Muscle of leg (tissue), 11 donors: ENCODE measurements around the gene WNT3A. TPM values are rescaled to one million over a fixed set of nuclear protein-coding genes. Genes with fewer than 3 reads are reported as not detected.

Experiments used
- DNase-seq: peaks from one replicate; pipeline ENCODE4 v3.0.0; 2013
- H3K27ac ChIP-seq: one replicate; pipeline ENCODE4 v1.5.1; 2013; ENCODE audit warnings: mild to moderate bottlenecking, low read length, control low read depth
- H3K27me3 ChIP-seq: one replicate; pipeline ENCODE4 v1.6.1; 2013; ENCODE audit warnings: low read length; ENCODE audit not compliant: control insufficient read depth, insufficient read depth
- H3K36me3 ChIP-seq: one replicate; pipeline ENCODE4 v1.6.1; 2013; ENCODE audit warnings: low read length; ENCODE audit not compliant: control insufficient read depth, insufficient read depth
- H3K4me1 ChIP-seq: one replicate; pipeline ENCODE4 v1.6.1; 2013; ENCODE audit warnings: low read length; ENCODE audit not compliant: control insufficient read depth, insufficient read depth
- H3K4me3 ChIP-seq: one replicate; pipeline ENCODE4 v1.5.1; 2013; ENCODE audit warnings: low read length, control low read depth
- H3K9me3 ChIP-seq: replicated peaks from 2 replicates; pipeline ENCODE4 v1.6.1; 2013; ENCODE audit warnings: low read depth, low read length; ENCODE audit not compliant: control insufficient read depth
- WGBS: methylation state at CpG from one replicate; pipeline ENCODE4 v1.1.5; 2013; ENCODE audit warnings: missing lambda C conversion rate; ENCODE audit not compliant: insufficient coverage; 5-methylcytosine and 5-hydroxymethylcytosine counted together
- polyA plus RNA-seq, 8 donors: library from polyadenylated mRNA; unstranded; fragments of 120-200 nt; gene quantifications; one replicate each; pipeline versions ENCODE4 v1.2.1 to v1.2.3, GENCODE V29; 2013; ENCODE audit warnings: inconsistent platforms in 1 of 8, low replicate concordance in 1 of 8; ENCODE audit not compliant: insufficient read length in 8 of 8, insufficient read depth in 1 of 8
- total RNA-seq: library from RNA; stranded (reverse); fragments of 120-200 nt; gene quantifications from one replicate; pipeline ENCODE4 v1.2.4, GENCODE V29; 2013

WNT3A gene
- total and polyA plus RNA-seq, 9 donors, result 0.54 TPM; not detected in 8

DNA sequence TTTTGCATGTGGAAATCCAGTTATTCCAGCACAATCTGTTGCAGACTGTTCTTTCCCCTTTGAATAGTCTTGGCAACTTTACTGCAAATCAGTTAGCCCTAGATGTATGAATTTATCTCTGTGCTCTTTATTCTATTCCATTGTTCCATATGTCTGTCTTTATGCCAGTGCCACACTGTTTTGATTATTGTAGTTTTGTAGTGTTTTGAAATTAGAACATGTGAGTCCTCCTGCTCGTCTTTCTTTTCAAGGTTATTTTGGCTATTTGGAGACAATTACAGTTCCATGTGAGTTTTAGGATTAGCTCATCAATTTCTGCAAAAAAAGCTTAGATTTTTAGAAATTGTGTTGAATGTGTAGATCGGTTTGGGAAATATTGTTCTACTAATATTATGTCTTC lies 26.6 kb downstream of the WNT3A start:
- Histone ChIP-seq H3K4me1 (peaks cover 5% of the 10 kb centered on the region), H3K4me3 (no peak overlapping the region), H3K27ac (no peak overlapping the region), H3K9me3 (peaks cover 4% of the 10 kb centered on the region), H3K36me3 (no peaks in the 10 kb centered on the region), H3K27me3 (peaks cover 35% of the 10 kb centered on the region)
- DNase-seq, result no peak
- WGBS, result no CpG with 5 or more reads among the region's 2 CpGs

GRCh38 chr1:228034954-228035837 lies 28.4 kb downstream of the WNT3A start:
- Histone ChIP-seq H3K4me1 (peaks cover 5% of the 10 kb centered on the region), H3K36me3 (no peaks in the 10 kb centered on the region), H3K27me3 (peaks cover 49% of the 10 kb centered on the region), H3K4me3 (no peak overlapping the region), H3K27ac (no peak overlapping the region), H3K9me3 (peaks cover 4% of the 10 kb centered on the region)
- DNase-seq, result no peak
- WGBS, result 75% methylated on average over 11 of the region's 16 CpGs

DNA sequence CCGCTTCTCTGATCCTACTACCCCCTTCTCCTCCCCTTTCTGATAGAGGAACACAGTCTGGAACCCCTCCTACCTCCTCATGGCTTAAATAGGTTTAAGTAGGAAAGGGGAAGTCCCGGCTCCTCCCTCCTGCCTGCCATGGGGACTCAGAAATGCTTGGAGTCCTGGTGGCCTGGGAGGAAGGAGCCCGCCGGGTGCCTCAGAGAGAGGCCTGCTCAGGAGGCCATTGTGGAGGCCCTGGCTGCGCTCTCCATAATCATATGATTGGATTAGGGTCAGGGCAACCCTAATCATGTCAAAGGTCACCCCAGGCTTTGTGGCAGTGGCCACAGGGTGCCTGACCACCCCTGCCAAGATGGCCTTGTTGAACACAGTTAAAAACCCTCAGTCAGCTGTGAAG lies 29.0 kb downstream of the WNT3A start:
- 73% methylated on average over 2 of the region's 5 CpGs for WGBS
- H3K36me3 ChIP-seq, result no peaks in the 10 kb centered on the region
- H3K9me3 ChIP-seq, result peaks cover 4% of the 10 kb centered on the region
- peaks cover 5% of the 10 kb centered on the region for H3K4me1 ChIP-seq
- no peak for DNase-seq
- peaks cover 52% of the 10 kb centered on the region for H3K27me3 ChIP-seq
- no peak overlapping the region for H3K4me3 ChIP-seq
- H3K27ac ChIP-seq, result no peak overlapping the region

DNA sequence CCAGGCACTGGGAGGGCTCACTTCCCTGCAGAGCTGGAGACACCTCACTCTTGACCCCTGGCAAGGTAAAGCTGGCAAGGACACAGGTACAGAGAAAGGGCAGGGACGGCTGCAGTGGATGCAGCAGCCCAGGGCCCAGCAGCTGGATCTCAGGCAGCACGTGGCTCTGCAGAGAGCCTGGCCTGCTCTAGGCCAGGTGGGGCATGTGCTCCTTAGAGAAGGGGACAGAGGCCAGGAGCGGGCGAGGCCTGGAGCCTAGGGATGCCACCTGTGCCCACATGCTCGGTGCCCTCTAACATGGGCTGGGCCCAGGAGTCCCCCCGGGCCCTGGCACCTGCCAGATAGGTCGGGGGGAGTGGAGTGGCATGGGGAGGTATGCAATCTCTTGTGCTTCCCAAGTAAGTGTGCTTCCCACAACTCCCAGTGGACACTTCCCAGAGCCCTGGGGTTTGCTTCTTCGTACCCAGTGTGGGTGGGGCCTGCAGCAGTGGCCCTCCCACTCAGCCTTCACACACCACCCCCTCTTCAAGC lies 30.0 kb downstream of the WNT3A start:
- Histone ChIP-seq H3K4me3 (no peak overlapping the region), H3K27me3 (peaks cover 52% of the 10 kb centered on the region), H3K4me1 (peaks cover 5% of the 10 kb centered on the region), H3K27ac (no peak overlapping the region), H3K9me3 (peaks cover 4% of the 10 kb centered on the region), H3K36me3 (no peaks in the 10 kb centered on the region)
- WGBS, result 72% methylated on average over 8 of the region's 8 CpGs
- no peak for DNase-seq

DNA sequence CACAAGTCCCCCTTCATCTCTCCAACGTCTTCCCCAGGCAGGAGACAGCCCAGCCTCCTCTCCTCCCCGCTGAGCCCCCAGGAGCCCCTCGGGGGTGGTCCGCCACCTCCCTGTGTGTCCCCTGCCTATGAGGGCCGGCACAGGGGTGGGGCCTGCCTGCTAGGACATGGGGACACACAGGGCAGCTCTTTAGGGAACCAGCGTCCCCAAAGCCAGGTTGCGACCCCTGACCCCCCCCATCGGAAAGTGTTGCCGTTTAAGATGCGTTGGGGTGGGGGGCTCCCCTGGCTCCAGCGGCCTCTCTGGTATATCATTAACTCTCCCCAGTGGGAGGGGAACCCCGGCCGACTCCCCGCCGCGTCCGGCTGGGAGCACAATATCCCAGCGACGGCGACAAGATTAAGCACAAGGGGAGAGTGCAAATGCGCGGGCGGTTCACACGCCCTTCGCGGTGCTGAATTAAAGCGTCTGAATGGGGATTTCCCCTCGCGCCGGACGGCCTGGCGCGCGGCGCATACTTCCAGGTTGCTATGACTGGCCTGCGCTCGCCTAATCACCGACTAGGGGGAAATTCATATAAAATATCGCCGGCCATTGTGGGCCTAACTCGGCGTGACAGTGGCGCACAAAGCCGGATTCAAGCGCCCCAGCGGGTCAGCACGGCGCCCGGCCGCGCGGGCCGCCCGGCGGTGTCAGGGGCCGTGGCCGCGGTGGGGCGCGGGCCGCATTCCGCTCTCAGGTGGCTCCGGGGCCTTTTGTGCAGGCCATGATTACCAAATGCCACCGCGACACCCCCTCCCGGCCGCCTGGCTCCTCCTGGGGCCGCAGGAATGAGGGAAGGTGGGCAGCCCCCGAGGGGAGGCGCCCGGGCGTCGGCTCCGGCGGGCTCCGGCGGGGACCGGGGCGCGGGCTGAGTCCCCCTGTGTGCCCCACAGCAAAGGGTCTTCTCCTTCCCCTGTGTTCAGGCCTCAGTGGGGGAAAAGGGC lies 30.9 kb downstream of the WNT3A start:
- Histone ChIP-seq H3K27me3 (peaks cover 52% of the 10 kb centered on the region), H3K4me1 (peaks cover 5% of the 10 kb centered on the region), H3K27ac (no peak overlapping the region), H3K4me3 (no peak overlapping the region), H3K9me3 (peaks cover 4% of the 10 kb centered on the region), H3K36me3 (no peaks in the 10 kb centered on the region)
- DNase-seq, result peak; percentile 24
- 5% methylated on average over 67 of the region's 80 CpGs for WGBS

- no peaks in the 10 kb centered on the region for H3K9me3 ChIP-seq
- no peak overlapping the region for H3K27ac ChIP-seq
- H3K4me1 ChIP-seq, result peaks cover 5% of the 10 kb centered on the region
- H3K27me3 ChIP-seq, result peaks cover 56% of the 10 kb centered on the region
- H3K4me3 ChIP-seq, result no peak overlapping the region
- WGBS, result 62% methylated on average over 10 of the region's 11 CpGs
- H3K36me3 ChIP-seq, result no peaks in the 10 kb centered on the region
- no peak for DNase-seq
Measured at GRCh38 chr1:228038387-228039005, 31.7 kb downstream of the WNT3A start.

GRCh38 chr1:228039006-228039903 lies 32.5 kb downstream of the WNT3A start:
- no peak for DNase-seq
- H3K9me3 ChIP-seq, result no peaks in the 10 kb centered on the region
- H3K27ac ChIP-seq, result no peak overlapping the region
- no peak overlapping the region for H3K4me3 ChIP-seq
- no peaks in the 10 kb centered on the region for H3K36me3 ChIP-seq
- H3K27me3 ChIP-seq, result peaks cover 58% of the 10 kb centered on the region
- WGBS, result 82% methylated on average over 7 of the region's 8 CpGs
- H3K4me1 ChIP-seq, result peaks cover 5% of the 10 kb centered on the region

DNA sequence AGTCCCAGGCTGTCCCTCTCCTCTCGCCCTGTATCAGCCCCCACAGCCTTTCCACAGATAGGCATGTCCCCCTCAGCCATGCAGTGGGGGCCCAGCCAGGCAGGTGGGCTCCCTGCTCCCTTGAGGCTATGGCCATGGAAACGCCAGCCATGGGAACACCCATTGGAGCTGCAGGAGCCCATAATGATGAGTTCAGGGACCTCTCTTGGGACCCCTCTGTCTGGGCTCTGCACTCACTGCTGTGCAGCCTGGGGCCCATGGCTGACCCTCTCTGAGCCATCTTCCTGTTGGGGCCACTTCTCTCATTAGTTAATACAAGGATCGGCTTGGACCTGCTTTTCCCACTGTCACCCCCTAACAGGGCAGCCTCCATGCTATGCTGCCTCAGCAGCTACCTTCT lies 33.2 kb downstream of the WNT3A start:
- Histone ChIP-seq H3K27me3 (peaks cover 58% of the 10 kb centered on the region), H3K27ac (no peak overlapping the region), H3K9me3 (no peaks in the 10 kb centered on the region), H3K36me3 (no peaks in the 10 kb centered on the region), H3K4me3 (no peak overlapping the region), H3K4me1 (peaks cover 5% of the 10 kb centered on the region)
- no peak for DNase-seq
- 64% methylated on average over 3 of the region's 3 CpGs for WGBS

DNA sequence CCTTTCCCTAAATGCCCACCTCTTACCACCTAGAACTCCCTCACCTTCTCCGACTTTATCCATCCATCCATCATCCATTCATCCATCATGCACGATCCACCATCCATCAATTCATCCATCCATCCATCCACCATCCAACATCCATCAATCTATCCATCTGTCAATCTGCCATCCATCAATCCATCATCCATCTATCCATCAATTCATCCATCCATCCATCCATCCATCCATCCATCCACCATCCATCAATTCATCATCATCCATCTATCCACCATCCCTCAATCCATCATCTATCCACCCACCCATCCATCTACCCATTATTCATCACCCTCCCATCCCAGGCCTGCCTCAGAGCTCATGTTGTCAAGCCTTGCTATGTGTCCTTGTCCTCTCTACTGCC lies 34.5 kb downstream of the WNT3A start:
- peaks cover 46% of the 10 kb centered on the region for H3K27me3 ChIP-seq

More for the DNA sequence above, 34.5 kb downstream of the WNT3A start:
- no peak overlapping the region for H3K4me3 ChIP-seq
- WGBS, result 65% methylated on average over 2 of the region's 2 CpGs
- no peak for DNase-seq
- H3K27ac ChIP-seq, result no peak overlapping the region
- peaks cover 5% of the 10 kb centered on the region for H3K4me1 ChIP-seq
- no peaks in the 10 kb centered on the region for H3K36me3 ChIP-seq
- H3K9me3 ChIP-seq, result no peaks in the 10 kb centered on the region
